SK-N-MC (cell line): ENCODE results near the gene ADAM33.

Source experiments
- EZH2 ChIP-seq: fragments of 200-600 bp; sonication (generic); IDR thresholded peaks from one replicate; pipeline ENCODE4 v1.6.1; 2017; ENCODE audit warnings: antibody characterized with exemption
- FOXP2 ChIP-seq: optimal IDR thresholded peaks from 2 replicates; pipeline ENCODE3; 2011; ENCODE audit warnings: mild to moderate bottlenecking, moderate library complexity; ENCODE audit not compliant: insufficient read depth; ENCODE audit errors: extremely low read length, control extremely low read depth
- POLR2AphosphoS5 ChIP-seq: IDR thresholded peaks from 2 replicates; pipeline ENCODE4 v1.6.1; 2012; ENCODE audit warnings: mild to moderate bottlenecking, low read depth, low read length, borderline replicate concordance

- TF ChIP-seq POLR2AphosphoS5, result no peak
- no peak for TF ChIP-seq EZH2
- TF ChIP-seq FOXP2, result no peak
Measured at GRCh38 chr20:3698591-3699001, 16.8 kb upstream of the ADAM33 start.
